Measurements from ENCODE around the gene RYR2. TPM values are rescaled to one million over a fixed set of nuclear protein-coding genes. Genes with fewer than 3 reads are reported as not detected.

The RYR2 gene
- total RNA-seq, 1 experiment from 2014 or later: 4.0 TPM

DNA sequence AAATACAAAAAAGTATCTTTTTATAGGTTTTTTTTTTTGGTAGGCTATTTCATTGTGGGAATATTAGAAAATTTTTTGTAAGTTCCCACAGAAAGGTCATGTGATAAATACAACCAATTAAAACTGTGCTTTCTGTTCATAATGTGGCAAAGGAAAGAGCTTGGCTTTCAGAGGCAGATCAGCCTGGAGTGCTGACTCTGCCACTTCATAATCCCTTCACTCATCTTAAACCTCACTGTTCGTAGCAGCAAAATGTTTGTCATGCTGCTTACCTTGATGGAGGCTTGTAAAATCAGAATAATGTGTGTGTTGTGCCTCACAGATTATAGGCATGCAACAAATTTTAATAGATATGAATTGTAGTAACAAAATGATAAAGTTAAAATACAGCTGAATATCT lies 671.9 kb downstream of the RYR2 start:
- BruUV-seq (replicated peaks): no TSS peak
- no peak for TF ChIP-seq CTCF (IDR thresholded peaks at IDR 0.05; ENCODE audit: unreplicated experiment)
- intact Hi-C loops (cut with micrococcal nuclease): no loop called here
- DNase-seq (ENCODE audit: unreplicated experiment): peak; percentile 17
- no peaks in the 10 kb centered on the region for H3K27me3 Mint-ChIP-seq (ENCODE audit: insufficient read depth, unreplicated experiment)
- H3K27ac Mint-ChIP-seq (ENCODE audit: low read depth, unreplicated experiment): no peak overlapping the region
- H3K4me3 Mint-ChIP-seq (ENCODE audit: unreplicated experiment): no peak overlapping the region
- CTCF ChIA-PET: interaction anchor here (0.5 to 2.3 kb wide), 7 partner anchors 37 to 93 kb away, joined by 3 to 7 read pairs (median 3); no protein-coding TSS in a partner anchor
- POLR2A ChIA-PET: interaction anchor here (0.6 to 2.0 kb wide), 4 partner anchors 8 to 844 kb away, joined by 3 to 7 read pairs (median 4); no protein-coding TSS in a partner anchor
- no peaks in the 10 kb centered on the region for H3K36me3 Mint-ChIP-seq (ENCODE audit: insufficient read depth, unreplicated experiment)
- peaks cover 5% of the 10 kb centered on the region for H3K4me1 Mint-ChIP-seq (ENCODE audit: insufficient read depth, unreplicated experiment)
- H3K9me3 Mint-ChIP-seq (ENCODE audit: unreplicated experiment): no peaks in the 10 kb centered on the region

- no peak for TF ChIP-seq CTCF (IDR thresholded peaks at IDR 0.05; ENCODE audit: unreplicated experiment)
- no peaks in the 10 kb centered on the region for H3K27me3 Mint-ChIP-seq (ENCODE audit: insufficient read depth, unreplicated experiment)
- no TSS peak for BruUV-seq (replicated peaks)
- CTCF ChIA-PET: interaction anchor here (0.7 to 1.0 kb wide), 2 partner anchors 23 to 135 kb away, joined by 3 read pairs; no protein-coding TSS in a partner anchor
- no peak overlapping the region for H3K27ac Mint-ChIP-seq (ENCODE audit: low read depth, unreplicated experiment)
- no peak for DNase-seq (ENCODE audit: unreplicated experiment)
- H3K4me1 Mint-ChIP-seq (ENCODE audit: insufficient read depth, unreplicated experiment): peaks cover 5% of the 10 kb centered on the region
- intact Hi-C loops (cut with micrococcal nuclease): no loop called here
- H3K4me3 Mint-ChIP-seq (ENCODE audit: unreplicated experiment): no peak overlapping the region
- H3K36me3 Mint-ChIP-seq (ENCODE audit: insufficient read depth, unreplicated experiment): no peaks in the 10 kb centered on the region
- H3K9me3 Mint-ChIP-seq (ENCODE audit: unreplicated experiment): no peaks in the 10 kb centered on the region
- POLR2A ChIA-PET: interaction anchor here (0.6 kb wide), 1 partner anchor 109 kb away, joined by 3 read pairs; no protein-coding TSS in a partner anchor
These were observed 675.1 kb downstream of the RYR2 start for GRCh38 chr1:237717106-237717505.

DNA sequence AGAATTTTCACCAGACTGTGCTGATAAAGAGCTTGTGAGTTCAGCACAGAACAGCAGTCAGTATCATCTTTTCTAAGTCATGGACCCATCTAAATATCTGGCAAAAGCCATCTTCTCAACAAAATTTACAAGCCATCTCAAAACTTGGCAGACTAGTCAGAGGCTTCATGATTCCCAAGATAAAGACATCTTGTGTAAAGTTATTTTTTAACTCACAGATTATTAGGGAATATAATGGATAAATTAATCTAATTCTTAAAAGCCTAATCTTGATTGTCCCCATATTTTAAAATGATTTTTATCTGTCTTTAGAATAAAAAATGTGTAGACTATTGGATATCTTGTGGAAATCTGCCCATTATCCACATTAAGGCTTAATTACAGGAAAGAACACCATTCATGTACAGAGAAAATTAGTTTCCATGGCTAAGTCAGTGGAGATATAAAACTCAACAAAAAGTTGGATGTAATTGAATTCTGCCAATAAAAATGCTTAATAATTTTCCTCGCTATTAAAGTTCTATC lies 688.9 kb downstream of the RYR2 start:
- H3K27me3 Mint-ChIP-seq (ENCODE audit: insufficient read depth, unreplicated experiment): no peaks in the 10 kb centered on the region
- TF ChIP-seq CTCF (IDR thresholded peaks at IDR 0.05; ENCODE audit: unreplicated experiment): no peak
- no peaks in the 10 kb centered on the region for H3K36me3 Mint-ChIP-seq (ENCODE audit: insufficient read depth, unreplicated experiment)
- H3K4me3 Mint-ChIP-seq (ENCODE audit: unreplicated experiment): no peak overlapping the region
- H3K9me3 Mint-ChIP-seq (ENCODE audit: unreplicated experiment): no peaks in the 10 kb centered on the region
- no peaks in the 10 kb centered on the region for H3K4me1 Mint-ChIP-seq (ENCODE audit: insufficient read depth, unreplicated experiment)
- POLR2A ChIA-PET: interaction anchor here (0.9 kb wide), 1 partner anchor 12 kb away, joined by 3 read pairs; no protein-coding TSS in a partner anchor
- intact Hi-C loops (cut with micrococcal nuclease): no loop called here
- no TSS peak for BruUV-seq (replicated peaks)
- H3K27ac Mint-ChIP-seq (ENCODE audit: low read depth, unreplicated experiment): no peak overlapping the region
- no peak for DNase-seq (ENCODE audit: unreplicated experiment)
- CTCF ChIA-PET: interaction anchor here (0.5 to 2.0 kb wide), 3 partner anchors 8 to 54 kb away, joined by 3 to 5 read pairs (median 4); no protein-coding TSS in a partner anchor

- no peak for TF ChIP-seq CTCF (IDR thresholded peaks at IDR 0.05; ENCODE audit: unreplicated experiment)
- BruUV-seq (replicated peaks): no TSS peak
- Mint-ChIP-seq H3K27ac (ENCODE audit: low read depth, unreplicated experiment) (no peak overlapping the region), H3K9me3 (ENCODE audit: unreplicated experiment) (no peaks in the 10 kb centered on the region), H3K4me1 (ENCODE audit: insufficient read depth, unreplicated experiment) (peaks cover 6% of the 10 kb centered on the region), H3K27me3 (ENCODE audit: insufficient read depth, unreplicated experiment) (no peaks in the 10 kb centered on the region), H3K36me3 (ENCODE audit: insufficient read depth, unreplicated experiment) (no peaks in the 10 kb centered on the region), H3K4me3 (ENCODE audit: unreplicated experiment) (no peak overlapping the region)
- DNase-seq (ENCODE audit: unreplicated experiment): no peak
- ChIA-PET POLR2A (no interaction called here), CTCF (no interaction called here)
- intact Hi-C loops (cut with micrococcal nuclease): no loop called here
These were observed 690.7 kb downstream of the RYR2 start for GRCh38 chr1:237732657-237733056.

Measured in MCF 10A (cell line).